NT2/D1 (cell line): Measurements from ENCODE around the gene THNSL1.
"Not testable (repeated sequence)": the region's sequence is repeated elsewhere in the genome, so short reads cannot be mapped to it uniquely, and the experiment has no call there.

Experiments
- DNase-seq: peaks from one replicate; pipeline ENCODE4 v3.0.0-alpha.2; 2011; ENCODE audit warnings: low read depth, low spot score
- H3K27me3 ChIP-seq: 2 replicates; pipeline ENCODE4 v1.6.0; 2011; ENCODE audit warnings: mild to moderate bottlenecking; ENCODE audit not compliant: insufficient read length, insufficient read depth
- H3K36me3 ChIP-seq: 2 replicates; pipeline ENCODE4 v1.6.1; 2011; ENCODE audit warnings: mild to moderate bottlenecking, low read length, mixed read lengths; ENCODE audit not compliant: insufficient read depth, insufficient read length
- H3K4me1 ChIP-seq: 2 replicates; pipeline ENCODE4 v1.5.1; 2011; ENCODE audit not compliant: insufficient read depth, insufficient read length
- H3K4me3 ChIP-seq: 2 replicates; pipeline ENCODE4 v1.5.1; 2011; ENCODE audit warnings: low read depth; ENCODE audit not compliant: insufficient read length
- H3K9ac ChIP-seq: 2 replicates; pipeline ENCODE4 v1.6.0; 2011; ENCODE audit warnings: low read depth; ENCODE audit not compliant: insufficient read length
- H3K9me3 ChIP-seq: 2 replicates; pipeline ENCODE4 v1.5.1; 2011; ENCODE audit warnings: mild to moderate bottlenecking, low read length; ENCODE audit not compliant: insufficient read depth
- SUZ12 ChIP-seq: IDR thresholded peaks from 2 replicates; pipeline ENCODE4 v1.6.1; 2011; ENCODE audit not compliant: insufficient read length, insufficient read depth; ENCODE audit errors: extremely low read depth
- YY1 ChIP-seq: IDR thresholded peaks from 2 replicates; pipeline ENCODE4 v1.6.1; 2011; ENCODE audit not compliant: insufficient read length, insufficient read depth
- ZNF274 ChIP-seq: IDR thresholded peaks from 2 replicates; pipeline ENCODE4 v1.6.1; 2011; ENCODE audit warnings: mild to moderate bottlenecking, low read depth, low read length

Gene THNSL1, protein sequence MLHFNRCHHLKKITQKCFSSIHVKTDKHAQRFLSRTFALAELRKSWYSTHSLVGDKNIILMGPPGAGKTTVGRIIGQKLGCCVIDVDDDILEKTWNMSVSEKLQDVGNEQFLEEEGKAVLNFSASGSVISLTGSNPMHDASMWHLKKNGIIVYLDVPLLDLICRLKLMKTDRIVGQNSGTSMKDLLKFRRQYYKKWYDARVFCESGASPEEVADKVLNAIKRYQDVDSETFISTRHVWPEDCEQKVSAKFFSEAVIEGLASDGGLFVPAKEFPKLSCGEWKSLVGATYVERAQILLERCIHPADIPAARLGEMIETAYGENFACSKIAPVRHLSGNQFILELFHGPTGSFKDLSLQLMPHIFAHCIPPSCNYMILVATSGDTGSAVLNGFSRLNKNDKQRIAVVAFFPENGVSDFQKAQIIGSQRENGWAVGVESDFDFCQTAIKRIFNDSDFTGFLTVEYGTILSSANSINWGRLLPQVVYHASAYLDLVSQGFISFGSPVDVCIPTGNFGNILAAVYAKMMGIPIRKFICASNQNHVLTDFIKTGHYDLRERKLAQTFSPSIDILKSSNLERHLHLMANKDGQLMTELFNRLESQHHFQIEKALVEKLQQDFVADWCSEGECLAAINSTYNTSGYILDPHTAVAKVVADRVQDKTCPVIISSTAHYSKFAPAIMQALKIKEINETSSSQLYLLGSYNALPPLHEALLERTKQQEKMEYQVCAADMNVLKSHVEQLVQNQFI

GRCh38 chr10:25016376-25017153 is at the start of gene THNSL1:
THNSL1 (plus strand) TSS chr10:25016612; CDS start chr10:25023224, 6,612 bp downstream.
- Histone ChIP-seq H3K36me3 (no peaks in the 10 kb centered on the region), H3K4me1 (no peaks in the 10 kb centered on the region), H3K9ac (peak within 1 kb of the TSS; percentile 95), H3K4me3 (peak within 1 kb of the TSS; percentile 95), H3K27me3 (no peaks in the 10 kb centered on the region), H3K9me3 (no peaks in the 10 kb centered on the region)
- TF ChIP-seq SUZ12 (no peak), ZNF274 (no peak), YY1 (no peak)
- peak; percentile 98 for DNase-seq

DNA sequence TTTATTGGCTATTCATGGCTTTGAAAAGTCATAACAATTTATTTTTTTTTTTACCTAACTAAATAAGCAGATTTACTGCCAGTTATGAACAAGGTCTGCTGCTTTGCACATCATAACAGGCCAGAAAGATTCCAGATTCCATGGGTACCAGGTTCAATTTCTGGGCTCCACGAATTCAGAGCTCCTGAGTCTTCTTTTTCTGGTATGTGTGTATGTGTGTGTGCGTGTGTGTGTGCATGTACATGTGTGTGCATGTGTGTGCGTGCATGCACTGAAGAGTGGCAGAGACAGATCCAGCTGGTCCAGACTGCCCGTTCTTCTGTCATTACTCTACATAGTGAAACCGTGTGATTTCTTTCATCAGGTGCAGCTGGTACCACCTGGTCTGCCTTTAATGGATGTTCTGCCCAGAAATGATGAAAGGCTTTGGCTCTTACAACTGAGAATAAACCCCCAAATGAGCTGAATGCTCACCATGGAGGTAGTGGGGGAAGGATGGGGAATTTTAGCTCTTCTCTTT is 49.4 kb upstream of the THNSL1 start:
- DNase-seq = no peak
- TF ChIP-seq YY1 (no peak), ZNF274 (no peak), SUZ12 (no peak)
- Histone ChIP-seq H3K4me1 (no peaks in the 10 kb centered on the region), H3K4me3 (no peak overlapping the region), H3K9ac (no peak overlapping the region), H3K36me3 (no peaks in the 10 kb centered on the region), H3K9me3 (no peaks in the 10 kb centered on the region), H3K27me3 (no peaks in the 10 kb centered on the region)

- TF ChIP-seq ZNF274 (no peak), SUZ12 (no peak), YY1 (no peak)
- no peaks in the 10 kb centered on the region for H3K9me3 ChIP-seq
- DNase-seq = no peak
Observed at GRCh38 chr10:24968349-24968748, 48.1 kb upstream of the THNSL1 start.

GRCh38 chr10:24968951-24969350 is 47.5 kb upstream of the THNSL1 start:
- H3K4me3 ChIP-seq, H3K9ac ChIP-seq, H3K4me1 ChIP-seq, H3K9me3 ChIP-seq, H3K36me3 ChIP-seq, H3K27me3 ChIP-seq, DNase-seq: not testable (repeated sequence)

More at GRCh38 chr10:24968349-24968748, 48.1 kb upstream of the THNSL1 start:
- Histone ChIP-seq H3K9ac (no peak overlapping the region), H3K4me1 (no peaks in the 10 kb centered on the region), H3K27me3 (no peaks in the 10 kb centered on the region), H3K36me3 (no peaks in the 10 kb centered on the region), H3K4me3 (no peak overlapping the region)

DNA sequence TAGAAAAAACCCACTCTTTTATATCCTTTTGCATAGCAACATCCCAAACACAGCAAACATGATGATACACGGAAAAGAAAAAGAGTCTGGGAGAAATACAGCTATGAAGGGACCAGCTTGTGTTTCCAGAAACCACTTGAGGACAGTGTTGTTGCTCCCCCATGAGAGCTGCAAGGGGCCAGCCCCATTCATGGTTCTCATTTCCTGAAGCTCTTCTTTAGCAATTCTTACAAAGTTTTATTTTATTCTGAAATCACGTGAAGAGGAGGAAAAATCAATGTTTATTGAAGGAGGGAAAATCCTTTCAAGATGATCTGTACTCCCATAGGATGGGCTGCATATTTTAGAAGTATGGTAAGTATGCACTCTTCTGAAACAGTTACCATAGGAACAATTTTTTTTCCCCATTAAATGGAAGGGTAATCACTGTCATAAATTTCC is 46.6 kb upstream of the THNSL1 start:
- no peaks in the 10 kb centered on the region for H3K27me3 ChIP-seq
- no peaks in the 10 kb centered on the region for H3K36me3 ChIP-seq
- no peak overlapping the region for H3K9ac ChIP-seq
- no peaks in the 10 kb centered on the region for H3K9me3 ChIP-seq
- no peaks in the 10 kb centered on the region for H3K4me1 ChIP-seq
- TF ChIP-seq ZNF274 = no peak
- no peak for TF ChIP-seq SUZ12
- TF ChIP-seq YY1 = no peak
- DNase-seq = no peak
- H3K4me3 ChIP-seq = no peak overlapping the region

GRCh38 chr10:24971374-24971773 is 45.0 kb upstream of the THNSL1 start:
- DNase-seq = no peak
- H3K4me3 ChIP-seq = no peak overlapping the region
- no peaks in the 10 kb centered on the region for H3K4me1 ChIP-seq
- TF ChIP-seq YY1 (no peak), ZNF274 (no peak), SUZ12 (no peak)
- no peaks in the 10 kb centered on the region for H3K36me3 ChIP-seq
- H3K9ac ChIP-seq = no peak overlapping the region
- H3K27me3 ChIP-seq = no peaks in the 10 kb centered on the region
- H3K9me3 ChIP-seq = no peaks in the 10 kb centered on the region

GRCh38 chr10:24973163-24973562 is 43.2 kb upstream of the THNSL1 start:
- H3K27me3 ChIP-seq = no peaks in the 10 kb centered on the region
- no peak overlapping the region for H3K4me3 ChIP-seq
- H3K36me3 ChIP-seq = no peaks in the 10 kb centered on the region
- H3K9ac ChIP-seq = no peak overlapping the region
- TF ChIP-seq SUZ12 (no peak), ZNF274 (no peak)
- H3K4me1 ChIP-seq = no peaks in the 10 kb centered on the region
- no peaks in the 10 kb centered on the region for H3K9me3 ChIP-seq
- DNase-seq = no peak
